HL-60 (cell line): Measurements from ENCODE around the gene NUDT22.
A peak's percentile ranks its signal among the peaks of the same experiment; 100 is the strongest.

Experiments used
- GABPA ChIP-seq: IDR thresholded peaks from 2 replicates; pipeline ENCODE4 v1.6.1; 2012; ENCODE audit warnings: low read depth
- POLR2AphosphoS5 ChIP-seq: IDR thresholded peaks from 2 replicates; pipeline ENCODE4 v1.6.1; 2012; ENCODE audit warnings: low read depth
- SPI1 ChIP-seq: IDR thresholded peaks from 2 replicates; pipeline ENCODE4 v1.6.1; 2012; ENCODE audit warnings: low read depth, mild to moderate bottlenecking, borderline replicate concordance
- TF ChIP-seq, protein P1 (sequence below): IDR thresholded peaks from one replicate; pipeline ENCODE4 v1.5.1; 2011; ENCODE audit warnings: low read length, control low read depth, inconsistent platforms; ENCODE audit not compliant: insufficient read depth
- TF ChIP-seq, protein P2 (sequence below): IDR thresholded peaks from 2 replicates; pipeline ENCODE4 v1.6.1; 2012; ENCODE audit warnings: low read depth; ENCODE audit not compliant: insufficient replicate concordance

DNA sequence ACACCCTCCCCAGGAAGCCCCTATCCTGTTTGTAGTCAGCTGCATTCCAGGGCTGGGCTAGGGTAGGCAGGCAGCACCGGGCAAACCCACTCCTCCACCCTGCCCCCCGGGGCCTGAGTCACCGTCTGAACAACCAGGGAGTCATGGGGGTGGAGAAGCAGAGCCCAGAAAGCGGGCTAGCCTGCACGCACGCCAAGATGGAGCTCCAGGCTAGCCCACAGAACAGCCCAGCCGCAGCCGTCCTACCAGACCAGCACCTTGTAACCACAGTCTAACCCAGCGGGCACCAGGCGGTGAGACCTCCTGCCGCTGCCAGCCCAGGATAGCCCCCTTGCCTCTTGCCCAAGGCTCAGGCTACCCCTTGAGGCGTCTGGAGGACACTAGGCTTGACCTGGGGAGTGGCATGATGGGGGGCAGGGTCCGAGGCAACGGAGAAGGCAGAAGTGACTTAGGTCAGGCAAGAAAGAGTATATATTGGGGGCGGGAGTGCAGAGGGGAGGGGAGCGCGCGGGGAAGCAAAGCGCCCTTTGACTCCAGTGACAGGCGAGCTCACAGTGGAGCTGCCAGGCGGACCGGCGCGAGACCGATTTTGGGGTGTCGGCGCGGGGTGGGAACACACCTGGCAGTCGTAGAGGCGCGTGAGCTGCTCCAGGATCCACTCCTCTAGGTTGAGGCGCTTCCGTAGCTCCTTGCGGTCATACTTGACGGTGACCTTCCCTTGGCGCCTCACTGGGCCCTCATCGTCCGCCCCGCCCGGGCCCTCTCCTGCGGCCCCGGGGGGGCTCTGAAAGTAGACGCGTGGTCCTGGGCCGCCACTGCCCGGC is 19.9 kb downstream of the NUDT22 start:
- TF ChIP-seq, protein P1, sequence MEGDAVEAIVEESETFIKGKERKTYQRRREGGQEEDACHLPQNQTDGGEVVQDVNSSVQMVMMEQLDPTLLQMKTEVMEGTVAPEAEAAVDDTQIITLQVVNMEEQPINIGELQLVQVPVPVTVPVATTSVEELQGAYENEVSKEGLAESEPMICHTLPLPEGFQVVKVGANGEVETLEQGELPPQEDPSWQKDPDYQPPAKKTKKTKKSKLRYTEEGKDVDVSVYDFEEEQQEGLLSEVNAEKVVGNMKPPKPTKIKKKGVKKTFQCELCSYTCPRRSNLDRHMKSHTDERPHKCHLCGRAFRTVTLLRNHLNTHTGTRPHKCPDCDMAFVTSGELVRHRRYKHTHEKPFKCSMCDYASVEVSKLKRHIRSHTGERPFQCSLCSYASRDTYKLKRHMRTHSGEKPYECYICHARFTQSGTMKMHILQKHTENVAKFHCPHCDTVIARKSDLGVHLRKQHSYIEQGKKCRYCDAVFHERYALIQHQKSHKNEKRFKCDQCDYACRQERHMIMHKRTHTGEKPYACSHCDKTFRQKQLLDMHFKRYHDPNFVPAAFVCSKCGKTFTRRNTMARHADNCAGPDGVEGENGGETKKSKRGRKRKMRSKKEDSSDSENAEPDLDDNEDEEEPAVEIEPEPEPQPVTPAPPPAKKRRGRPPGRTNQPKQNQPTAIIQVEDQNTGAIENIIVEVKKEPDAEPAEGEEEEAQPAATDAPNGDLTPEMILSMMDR: no peak
- TF ChIP-seq, protein P2, sequence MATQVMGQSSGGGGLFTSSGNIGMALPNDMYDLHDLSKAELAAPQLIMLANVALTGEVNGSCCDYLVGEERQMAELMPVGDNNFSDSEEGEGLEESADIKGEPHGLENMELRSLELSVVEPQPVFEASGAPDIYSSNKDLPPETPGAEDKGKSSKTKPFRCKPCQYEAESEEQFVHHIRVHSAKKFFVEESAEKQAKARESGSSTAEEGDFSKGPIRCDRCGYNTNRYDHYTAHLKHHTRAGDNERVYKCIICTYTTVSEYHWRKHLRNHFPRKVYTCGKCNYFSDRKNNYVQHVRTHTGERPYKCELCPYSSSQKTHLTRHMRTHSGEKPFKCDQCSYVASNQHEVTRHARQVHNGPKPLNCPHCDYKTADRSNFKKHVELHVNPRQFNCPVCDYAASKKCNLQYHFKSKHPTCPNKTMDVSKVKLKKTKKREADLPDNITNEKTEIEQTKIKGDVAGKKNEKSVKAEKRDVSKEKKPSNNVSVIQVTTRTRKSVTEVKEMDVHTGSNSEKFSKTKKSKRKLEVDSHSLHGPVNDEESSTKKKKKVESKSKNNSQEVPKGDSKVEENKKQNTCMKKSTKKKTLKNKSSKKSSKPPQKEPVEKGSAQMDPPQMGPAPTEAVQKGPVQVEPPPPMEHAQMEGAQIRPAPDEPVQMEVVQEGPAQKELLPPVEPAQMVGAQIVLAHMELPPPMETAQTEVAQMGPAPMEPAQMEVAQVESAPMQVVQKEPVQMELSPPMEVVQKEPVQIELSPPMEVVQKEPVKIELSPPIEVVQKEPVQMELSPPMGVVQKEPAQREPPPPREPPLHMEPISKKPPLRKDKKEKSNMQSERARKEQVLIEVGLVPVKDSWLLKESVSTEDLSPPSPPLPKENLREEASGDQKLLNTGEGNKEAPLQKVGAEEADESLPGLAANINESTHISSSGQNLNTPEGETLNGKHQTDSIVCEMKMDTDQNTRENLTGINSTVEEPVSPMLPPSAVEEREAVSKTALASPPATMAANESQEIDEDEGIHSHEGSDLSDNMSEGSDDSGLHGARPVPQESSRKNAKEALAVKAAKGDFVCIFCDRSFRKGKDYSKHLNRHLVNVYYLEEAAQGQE: no peak
- no peak for TF ChIP-seq SPI1
- peak; percentile 42; the same call in 1 of the 2 replicates for TF ChIP-seq POLR2AphosphoS5
- no peak for TF ChIP-seq GABPA
